ENCODE measurements around the gene INSC. TPM values are rescaled to one million over a fixed set of nuclear protein-coding genes. Genes with fewer than 3 reads are reported as not detected.

INSC gene
- total RNA-seq, 2 donors from 2014 or later = 0.87 to 2.0 TPM

GRCh38 chr11:15182372-15182771 is 67.6 kb downstream of the INSC start:
- WGBS = 81% methylated on average over 1 of the region's 1 CpG
- TF ChIP-seq CTCF (IDR thresholded peaks at IDR 0.05) = no peak
- no peak for TF ChIP-seq POLR2A (IDR thresholded peaks at IDR 0.05)
- no peak for TF ChIP-seq POLR2AphosphoS5 (IDR thresholded peaks at IDR 0.05)
- DNase-seq (ENCODE audit: low spot score) = no peak
- no peaks in the 10 kb centered on the region for H3K4me1 ChIP-seq (replicated peaks)
- no peaks in the 10 kb centered on the region for H3K27me3 ChIP-seq (replicated peaks; ENCODE audit: insufficient read depth)
- no peak overlapping the region for H3K4me3 ChIP-seq
- intact Hi-C loops (cut with DNase I) = no loop called here
- no peaks in the 10 kb centered on the region for H3K9me3 ChIP-seq
- H3K27ac ChIP-seq = no peak overlapping the region
- H3K36me3 ChIP-seq = no peaks in the 10 kb centered on the region

DNA sequence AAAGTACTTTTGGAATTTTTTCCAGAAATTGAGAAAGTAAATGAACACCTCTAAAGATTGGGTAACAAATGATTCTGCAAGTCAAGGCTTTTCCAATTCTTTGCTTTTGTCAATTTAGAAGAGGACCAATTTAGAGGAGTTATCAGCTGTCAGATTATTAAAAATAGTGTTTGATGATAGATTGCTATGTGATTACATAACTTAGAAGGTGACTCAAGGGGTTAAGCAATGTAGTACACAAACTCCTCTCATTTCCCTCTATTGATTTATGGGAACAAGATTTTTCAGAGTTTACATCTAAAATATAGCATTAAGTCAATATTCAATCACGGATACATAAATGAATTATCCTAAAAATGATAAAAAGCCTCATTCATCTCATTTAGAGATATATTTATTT is 70.3 kb downstream of the INSC start:
- Histone ChIP-seq H3K4me1 (replicated peaks) (no peaks in the 10 kb centered on the region), H3K4me3 (no peak overlapping the region), H3K36me3 (no peaks in the 10 kb centered on the region), H3K27ac (no peak overlapping the region), H3K27me3 (replicated peaks; ENCODE audit: insufficient read depth) (no peaks in the 10 kb centered on the region), H3K9me3 (no peaks in the 10 kb centered on the region)
- intact Hi-C loops (cut with DNase I) = no loop called here
- no peak for DNase-seq (ENCODE audit: low spot score)
- WGBS = 82% methylated on average over 1 of the region's 1 CpG
- TF ChIP-seq POLR2A (IDR thresholded peaks at IDR 0.05) (no peak), POLR2AphosphoS5 (IDR thresholded peaks at IDR 0.05) (no peak), CTCF (IDR thresholded peaks at IDR 0.05) (no peak)

GRCh38 chr11:15186146-15186545 is 71.4 kb downstream of the INSC start:
- Histone ChIP-seq H3K4me3 (no peak overlapping the region), H3K4me1 (replicated peaks) (no peaks in the 10 kb centered on the region), H3K27me3 (replicated peaks; ENCODE audit: insufficient read depth) (no peaks in the 10 kb centered on the region), H3K27ac (no peak overlapping the region), H3K36me3 (no peaks in the 10 kb centered on the region), H3K9me3 (no peaks in the 10 kb centered on the region)
- TF ChIP-seq POLR2AphosphoS5 (IDR thresholded peaks at IDR 0.05) (no peak), POLR2A (IDR thresholded peaks at IDR 0.05) (no peak)
- intact Hi-C loops (cut with DNase I) = no loop called here
- 64% methylated on average over 4 of the region's 4 CpGs for WGBS
- no peak for DNase-seq (ENCODE audit: low spot score)

DNA sequence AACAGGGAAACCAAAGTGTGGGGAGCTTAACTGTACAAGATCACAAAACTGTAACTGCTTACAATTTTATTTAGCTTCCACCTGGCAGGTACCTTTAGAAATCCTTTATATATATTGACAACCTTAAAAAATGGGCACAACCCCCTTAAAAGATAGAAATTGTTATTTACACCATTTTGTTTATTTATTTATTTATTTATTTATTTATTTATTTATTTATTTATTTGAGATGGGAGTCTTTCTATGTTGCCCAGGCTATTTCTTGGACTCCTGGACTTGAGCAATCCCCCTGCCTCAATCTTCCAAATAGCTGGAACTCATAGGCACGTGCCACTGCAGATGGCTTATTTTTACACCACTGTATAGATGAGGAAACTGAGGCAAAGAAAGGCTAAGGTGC is 74.5 kb downstream of the INSC start:
- Histone ChIP-seq H3K9me3 (no peaks in the 10 kb centered on the region), H3K27me3 (replicated peaks; ENCODE audit: insufficient read depth) (no peaks in the 10 kb centered on the region), H3K36me3 (no peaks in the 10 kb centered on the region), H3K4me1 (replicated peaks) (no peaks in the 10 kb centered on the region), H3K4me3 (no peak overlapping the region), H3K27ac (no peak overlapping the region)
- TF ChIP-seq POLR2AphosphoS5 (IDR thresholded peaks at IDR 0.05) (no peak), POLR2A (IDR thresholded peaks at IDR 0.05) (no peak), CTCF (IDR thresholded peaks at IDR 0.05) (no peak)
- 94% methylated on average over 1 of the region's 1 CpG for WGBS
- intact Hi-C loops (cut with DNase I) = no loop called here
- DNase-seq (ENCODE audit: low spot score) = no peak

DNA sequence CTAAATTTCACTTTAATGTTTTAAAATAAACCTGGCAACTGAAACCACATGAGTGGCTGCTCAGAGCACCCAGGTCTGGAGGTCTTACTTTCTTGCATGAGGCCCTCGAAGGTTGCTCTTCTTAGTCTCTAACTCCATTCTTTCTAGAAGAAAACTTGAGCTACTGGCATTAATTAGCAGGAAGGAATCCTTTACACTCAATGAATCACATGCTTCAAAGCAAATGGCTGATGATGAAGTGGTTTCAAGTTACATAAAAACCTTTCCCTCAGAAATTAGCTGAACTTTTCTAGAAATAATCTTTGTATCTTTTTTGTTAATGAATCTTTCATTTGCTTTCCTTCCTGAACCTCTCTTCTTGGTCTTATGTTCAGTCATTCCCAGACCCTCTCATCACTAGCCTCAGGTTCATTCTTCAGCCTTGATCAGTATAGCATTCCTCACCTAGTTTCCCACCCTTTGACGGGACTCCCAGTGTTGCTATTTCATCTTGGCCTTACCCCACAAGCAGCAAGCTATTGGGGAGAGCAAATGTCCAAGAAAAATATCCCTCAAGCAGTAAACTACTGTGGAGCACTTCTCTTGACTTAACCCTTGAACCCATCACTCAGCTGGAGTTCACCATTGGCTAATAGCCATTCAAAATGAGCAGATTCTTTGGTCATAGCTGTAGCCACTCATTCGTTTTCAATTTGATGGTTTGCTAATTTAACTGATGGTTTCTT is 75.1 kb downstream of the INSC start:
- H3K27me3 ChIP-seq (replicated peaks; ENCODE audit: insufficient read depth) = no peaks in the 10 kb centered on the region
- 78% methylated on average over 3 of the region's 3 CpGs for WGBS
- H3K27ac ChIP-seq = no peak overlapping the region
- no peaks in the 10 kb centered on the region for H3K4me1 ChIP-seq (replicated peaks)
- no peak for TF ChIP-seq CTCF (IDR thresholded peaks at IDR 0.05)
- H3K9me3 ChIP-seq = no peaks in the 10 kb centered on the region
- intact Hi-C loops (cut with DNase I) = no loop called here
- DNase-seq (ENCODE audit: low spot score) = no peak
- H3K36me3 ChIP-seq = no peaks in the 10 kb centered on the region
- no peak overlapping the region for H3K4me3 ChIP-seq

Measured in prostate gland (tissue), 2 donors.